ENCODE measurements around the gene PIP4K2B.

DNA sequence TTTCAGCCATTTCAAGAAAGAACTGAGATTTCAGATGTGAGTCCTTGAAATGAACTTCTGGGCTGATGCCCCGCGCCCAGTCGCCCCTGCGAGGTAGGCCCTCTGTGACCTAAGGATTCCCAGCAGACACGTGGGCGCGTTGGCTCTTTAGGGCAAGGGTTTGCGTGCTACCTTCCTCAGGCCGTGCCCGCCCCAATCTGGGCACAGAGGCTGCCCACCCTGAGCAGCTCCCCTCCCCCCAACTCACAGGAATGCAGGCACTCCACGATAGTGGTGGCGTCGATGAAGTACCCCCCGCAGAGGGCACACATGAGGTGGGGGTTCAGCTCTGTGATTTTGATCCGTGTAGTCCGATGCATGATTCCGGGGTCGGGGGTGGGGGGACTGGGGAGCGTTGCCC, 59.3 kb downstream of the PIP4K2B start:
- TF ChIP-seq POLR2AphosphoS5 (IDR thresholded peaks at IDR 0.05; ENCODE audit: borderline replicate concordance, low read depth, low read length) (no peak), EZH2 (IDR thresholded peaks at IDR 0.05) (no peak)

Measured in SK-N-MC (cell line).